HepG2 (cell line): ENCODE data around the gene DPH7. TPM values are rescaled to one million over a fixed set of nuclear protein-coding genes. Genes with fewer than 3 reads are reported as not detected.

Experiments used
- EZH2 ChIP-seq: conservative IDR thresholded peaks from 2 replicates; pipeline ENCODE4 v1.6.1; 2012; ENCODE audit warnings: mild to moderate bottlenecking, low read depth, low read length, moderate library complexity
- FOSL1 ChIP-seq: sonication (generic); formaldehyde crosslinking; IDR thresholded peaks from 2 replicates; pipeline ENCODE4 v1.9.0; 2021; ENCODE audit warnings: missing genetic modification reagents, borderline replicate concordance
- RCOR2 ChIP-seq: IDR thresholded peaks from 2 replicates; pipeline ENCODE4 v1.6.1; 2016; ENCODE audit warnings: missing biosample characterization, missing genetic modification reagents
- SNAI1 ChIP-seq: sonication (generic); formaldehyde crosslinking; IDR thresholded peaks from 2 replicates; pipeline ENCODE4 v1.5.0; 2020; ENCODE audit warnings: mild to moderate bottlenecking, missing genetic modification reagents, borderline replicate concordance
- WIZ ChIP-seq: sonication (generic); formaldehyde crosslinking; IDR thresholded peaks from 2 replicates; pipeline ENCODE4 v1.5.1; 2020; ENCODE audit warnings: mild to moderate bottlenecking, missing genetic modification reagents
- ZBTB2 ChIP-seq: sonication (generic); formaldehyde crosslinking; IDR thresholded peaks from 2 replicates; pipeline ENCODE4 v1.8.0; 2022; ENCODE audit warnings: low read depth, missing genetic modification reagents
- ZNF20 ChIP-seq: sonication (generic); formaldehyde crosslinking; IDR thresholded peaks from 2 replicates; pipeline ENCODE4 v1.4.0; 2020; ENCODE audit warnings: mild to moderate bottlenecking, moderate library complexity, missing genetic modification reagents
- ZNF3 ChIP-seq: IDR thresholded peaks from 2 replicates; pipeline ENCODE4 v1.7.0; 2017; ENCODE audit warnings: inconsistent platforms
- ZNF567 ChIP-seq: sonication (generic); formaldehyde crosslinking; IDR thresholded peaks from 2 replicates; pipeline ENCODE4 v1.8.1; 2023; ENCODE audit warnings: mild to moderate bottlenecking, missing genetic modification reagents, borderline replicate concordance
- ZNF704 ChIP-seq: sonication (generic); formaldehyde crosslinking; IDR thresholded peaks from 2 replicates; pipeline ENCODE4 v1.8.1; 2023; ENCODE audit warnings: mild to moderate bottlenecking, inconsistent platforms, moderate library complexity, missing genetic modification reagents, borderline replicate concordance
- ZSCAN21 ChIP-seq: sonication (generic); formaldehyde crosslinking; IDR thresholded peaks from 2 replicates; pipeline ENCODE4 v1.8.0; 2022; ENCODE audit warnings: mild to moderate bottlenecking, missing genetic modification reagents, moderate library complexity, borderline replicate concordance
- polyA plus RNA-seq, 8 experiments: library from polyadenylated mRNA; depleted of rRNA in 3 of 8; stranded (reverse) in 7 of 8; unstranded in 1 of 8; fragments of >200 nt; fragmentation: Illumina TruSeq in 4 of 8; extraction: Trizol in 4 of 8; gene quantifications; 2 replicates each; pipeline versions ENCODE4 v1.2.1 to v1.2.3, GENCODE V29; 2011 to 2016; ENCODE audit warnings: low read depth in 4 of 8, missing spikeins in 1 of 8, mixed read lengths in 1 of 8; ENCODE audit not compliant: insufficient read depth in 1 of 8
- total RNA-seq, 5 experiments: library from RNA; depleted of rRNA; stranded (reverse); fragments of >200 nt; fragmentation: Illumina TruSeq; extraction: Trizol; gene quantifications; 2 replicates each; pipeline ENCODE4 v1.2.3, GENCODE V29; 2016; ENCODE audit warnings: low read depth in 1 of 5
- TF ChIP-seq, protein P1 (sequence below): sonication (generic); formaldehyde crosslinking; conservative IDR thresholded peaks from 2 replicates; pipeline ENCODE4 v1.8.0; 2022; ENCODE audit warnings: mild to moderate bottlenecking, moderate library complexity, missing genetic modification reagents
- TF ChIP-seq, protein P2 (sequence below): IDR thresholded peaks from 2 replicates; pipeline ENCODE4 v1.6.1; 2016; ENCODE audit warnings: missing biosample characterization, missing genetic modification reagents, low read depth
- TF ChIP-seq, protein P3 (sequence below): IDR thresholded peaks from 2 replicates; pipeline ENCODE4 v1.6.1; 2016; ENCODE audit warnings: low read depth

The DPH7 gene
- total and polyA plus RNA-seq, 2 of the 13 experiments (the other 11 are each of a cell fraction or from before 2014, with no cell fraction given), result 27.6 to 31.6 TPM

DNA sequence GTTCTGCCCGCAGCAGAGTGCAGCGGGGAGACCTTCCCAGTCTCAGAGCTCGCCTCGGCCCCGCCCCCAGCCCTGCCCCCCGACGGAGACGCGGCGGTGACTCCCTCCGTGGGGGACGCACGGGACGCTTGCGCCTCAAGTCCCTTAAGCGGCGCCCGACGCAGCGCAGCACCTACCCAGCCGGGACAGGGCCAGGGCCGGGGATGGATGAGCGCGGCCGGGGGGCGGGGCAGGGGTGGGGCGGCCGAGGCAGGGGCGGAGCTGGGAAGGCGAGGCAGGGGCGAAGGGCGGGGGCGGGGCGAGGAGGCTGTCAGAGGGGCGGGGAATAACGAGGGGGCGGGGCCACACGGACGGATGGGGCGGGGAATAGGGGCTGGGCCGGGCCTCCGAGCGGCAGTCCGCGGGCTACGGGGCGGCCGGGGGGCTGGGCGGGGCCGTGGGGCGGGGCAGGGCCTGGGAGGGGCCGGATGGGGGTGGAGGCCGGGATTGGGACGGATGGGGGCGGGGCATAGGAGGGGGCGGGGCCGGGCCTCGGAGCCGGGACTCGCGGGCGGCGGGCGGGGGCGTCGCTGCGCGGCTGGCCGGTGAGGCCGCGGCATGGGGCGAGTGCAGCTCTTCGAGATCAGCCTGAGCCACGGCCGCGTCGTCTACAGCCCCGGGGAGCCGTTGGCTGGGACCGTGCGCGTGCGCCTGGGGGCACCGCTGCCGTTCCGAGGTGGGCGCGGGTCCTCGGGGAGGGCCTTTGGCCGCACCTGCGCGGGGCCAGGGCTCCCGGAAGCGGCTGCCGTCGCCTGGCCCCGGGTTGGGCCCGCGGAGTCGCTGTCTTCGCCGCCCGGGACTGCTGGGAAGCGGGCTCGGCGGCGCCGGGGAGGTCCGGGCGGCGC is 26.6 kb upstream of the DPH7 start, which contains the start of gene ARRDC1 (continued):
- 0 out of 2 replicates have a peak, but pooled peaks have one; percentile 3 for TF ChIP-seq ZBTB2 (CRISPR knock-in tag)
- TF ChIP-seq SNAI1 (CRISPR knock-in tag), result no peak
- no peak for TF ChIP-seq EZH2
- peak; percentile 39; the same call in 1 of the 2 replicates for TF ChIP-seq ZSCAN21 (CRISPR knock-in tag)
- no peak for TF ChIP-seq RCOR2 (CRISPR knock-in tag)
- TF ChIP-seq, protein P1, sequence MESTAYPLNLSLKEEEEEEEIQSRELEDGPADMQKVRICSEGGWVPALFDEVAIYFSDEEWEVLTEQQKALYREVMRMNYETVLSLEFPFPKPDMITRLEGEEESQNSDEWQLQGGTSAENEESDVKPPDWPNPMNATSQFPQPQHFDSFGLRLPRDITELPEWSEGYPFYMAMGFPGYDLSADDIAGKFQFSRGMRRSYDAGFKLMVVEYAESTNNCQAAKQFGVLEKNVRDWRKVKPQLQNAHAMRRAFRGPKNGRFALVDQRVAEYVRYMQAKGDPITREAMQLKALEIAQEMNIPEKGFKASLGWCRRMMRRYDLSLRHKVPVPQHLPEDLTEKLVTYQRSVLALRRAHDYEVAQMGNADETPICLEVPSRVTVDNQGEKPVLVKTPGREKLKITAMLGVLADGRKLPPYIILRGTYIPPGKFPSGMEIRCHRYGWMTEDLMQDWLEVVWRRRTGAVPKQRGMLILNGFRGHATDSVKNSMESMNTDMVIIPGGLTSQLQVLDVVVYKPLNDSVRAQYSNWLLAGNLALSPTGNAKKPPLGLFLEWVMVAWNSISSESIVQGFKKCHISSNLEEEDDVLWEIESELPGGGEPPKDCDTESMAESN, result peak; percentile 68; the same call in 1 of the 2 replicates
- TF ChIP-seq, protein P2, sequence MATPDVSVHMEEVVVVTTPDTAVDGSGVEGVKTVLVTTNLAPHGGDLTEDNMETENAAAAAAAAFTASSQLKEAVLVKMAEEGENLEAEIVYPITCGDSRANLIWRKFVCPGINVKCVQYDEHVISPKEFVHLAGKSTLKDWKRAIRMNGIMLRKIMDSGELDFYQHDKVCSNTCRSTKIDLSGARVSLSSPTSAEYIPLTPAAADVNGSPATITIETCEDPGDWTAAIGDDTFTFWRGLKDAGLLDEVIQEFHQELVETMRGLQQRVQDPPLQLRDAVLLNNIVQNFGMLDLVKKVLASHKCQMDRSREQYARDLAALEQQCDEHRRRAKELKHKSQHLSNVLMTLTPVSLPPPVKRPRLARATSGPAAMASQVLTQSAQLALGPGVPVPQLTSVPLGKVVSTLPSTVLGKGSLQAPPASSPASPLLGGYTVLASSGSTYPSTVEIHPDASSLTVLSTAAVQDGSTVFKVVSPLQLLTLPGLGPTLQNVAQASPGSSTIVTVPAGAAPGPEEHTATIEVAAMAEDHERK (CRISPR knock-in tag), result peak; percentile 39; the same call in 1 of the 2 replicates
- TF ChIP-seq FOSL1 (CRISPR knock-in tag), result no peak
- no peak for TF ChIP-seq ZNF704 (CRISPR knock-in tag)
- no peak for TF ChIP-seq ZNF20 (CRISPR knock-in tag)
- no peak for TF ChIP-seq ZNF567
- no peak for TF ChIP-seq WIZ (CRISPR knock-in tag)
- TF ChIP-seq ZNF3, result no peak
- TF ChIP-seq, protein P3, sequence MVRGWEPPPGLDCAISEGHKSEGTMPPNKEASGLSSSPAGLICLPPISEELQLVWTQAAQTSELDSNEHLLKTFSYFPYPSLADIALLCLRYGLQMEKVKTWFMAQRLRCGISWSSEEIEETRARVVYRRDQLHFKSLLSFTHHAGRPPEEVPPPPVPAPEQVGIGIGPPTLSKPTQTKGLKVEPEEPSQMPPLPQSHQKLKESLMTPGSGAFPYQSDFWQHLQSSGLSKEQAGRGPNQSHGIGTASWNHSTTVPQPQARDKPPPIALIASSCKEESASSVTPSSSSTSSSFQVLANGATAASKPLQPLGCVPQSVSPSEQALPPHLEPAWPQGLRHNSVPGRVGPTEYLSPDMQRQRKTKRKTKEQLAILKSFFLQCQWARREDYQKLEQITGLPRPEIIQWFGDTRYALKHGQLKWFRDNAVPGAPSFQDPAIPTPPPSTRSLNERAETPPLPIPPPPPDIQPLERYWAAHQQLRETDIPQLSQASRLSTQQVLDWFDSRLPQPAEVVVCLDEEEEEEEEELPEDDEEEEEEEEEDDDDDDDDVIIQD (CRISPR knock-in tag), result no peak
